Measurements from ENCODE around the gene ASTN1.

DNA sequence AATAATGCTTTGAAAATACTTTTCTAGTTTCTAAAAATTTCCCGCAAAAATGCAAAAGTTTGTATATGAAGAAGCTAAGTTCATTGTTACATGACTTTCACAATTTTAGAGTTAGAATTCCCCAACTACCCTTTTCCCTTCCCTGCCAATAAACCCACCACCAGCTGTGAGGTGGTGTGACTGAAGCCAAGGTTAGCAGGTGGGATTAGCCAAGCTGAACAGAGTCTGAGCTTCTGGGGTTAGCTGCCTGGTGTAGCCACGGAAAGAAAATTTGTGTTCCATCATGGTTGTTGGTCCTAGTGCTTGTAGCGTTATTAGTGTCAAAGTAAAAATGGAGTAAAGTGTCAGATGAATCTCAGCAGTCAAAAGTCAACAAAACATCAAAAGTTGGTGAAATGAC, 110.9 kb downstream of the ASTN1 start:
- TF ChIP-seq, protein P1, sequence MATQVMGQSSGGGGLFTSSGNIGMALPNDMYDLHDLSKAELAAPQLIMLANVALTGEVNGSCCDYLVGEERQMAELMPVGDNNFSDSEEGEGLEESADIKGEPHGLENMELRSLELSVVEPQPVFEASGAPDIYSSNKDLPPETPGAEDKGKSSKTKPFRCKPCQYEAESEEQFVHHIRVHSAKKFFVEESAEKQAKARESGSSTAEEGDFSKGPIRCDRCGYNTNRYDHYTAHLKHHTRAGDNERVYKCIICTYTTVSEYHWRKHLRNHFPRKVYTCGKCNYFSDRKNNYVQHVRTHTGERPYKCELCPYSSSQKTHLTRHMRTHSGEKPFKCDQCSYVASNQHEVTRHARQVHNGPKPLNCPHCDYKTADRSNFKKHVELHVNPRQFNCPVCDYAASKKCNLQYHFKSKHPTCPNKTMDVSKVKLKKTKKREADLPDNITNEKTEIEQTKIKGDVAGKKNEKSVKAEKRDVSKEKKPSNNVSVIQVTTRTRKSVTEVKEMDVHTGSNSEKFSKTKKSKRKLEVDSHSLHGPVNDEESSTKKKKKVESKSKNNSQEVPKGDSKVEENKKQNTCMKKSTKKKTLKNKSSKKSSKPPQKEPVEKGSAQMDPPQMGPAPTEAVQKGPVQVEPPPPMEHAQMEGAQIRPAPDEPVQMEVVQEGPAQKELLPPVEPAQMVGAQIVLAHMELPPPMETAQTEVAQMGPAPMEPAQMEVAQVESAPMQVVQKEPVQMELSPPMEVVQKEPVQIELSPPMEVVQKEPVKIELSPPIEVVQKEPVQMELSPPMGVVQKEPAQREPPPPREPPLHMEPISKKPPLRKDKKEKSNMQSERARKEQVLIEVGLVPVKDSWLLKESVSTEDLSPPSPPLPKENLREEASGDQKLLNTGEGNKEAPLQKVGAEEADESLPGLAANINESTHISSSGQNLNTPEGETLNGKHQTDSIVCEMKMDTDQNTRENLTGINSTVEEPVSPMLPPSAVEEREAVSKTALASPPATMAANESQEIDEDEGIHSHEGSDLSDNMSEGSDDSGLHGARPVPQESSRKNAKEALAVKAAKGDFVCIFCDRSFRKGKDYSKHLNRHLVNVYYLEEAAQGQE (IDR thresholded peaks at IDR 0.05; ENCODE audit: insufficient read depth in 1 of 2, low read depth in 2 of 2, low read length in 2 of 2): no peak
- TF ChIP-seq POLR2AphosphoS5 (IDR thresholded peaks at IDR 0.05; ENCODE audit: low read depth, low read length) (no peak), SIN3A (IDR thresholded peaks at IDR 0.05; ENCODE audit: borderline replicate concordance, insufficient read depth, low read length) (no peak), TAF1 (IDR thresholded peaks at IDR 0.05; ENCODE audit: borderline replicate concordance, insufficient read depth, low read length) (no peak)
